Measurements from ENCODE around the gene SAP130.

Gene SAP130

GRCh38 chr2:128027278-128027800 is 520 bp downstream of the SAP130 start:
- CTCF ChIA-PET = no interaction called here
- POLR2A ChIA-PET = no interaction called here
- peak; percentile 98 for DNase-seq (ENCODE audit: extremely low spot score)
- TF ChIP-seq L3MBTL2 (conservative IDR thresholded peaks at IDR 0.05) (no peak), FOXK2 (IDR thresholded peaks at IDR 0.05) (no peak), SUZ12 (IDR thresholded peaks at IDR 0.05) (no peak), PKNOX1 (IDR thresholded peaks at IDR 0.05) (peak; percentile 29; the same call in 1 of the 2 replicates), FOXA1 (IDR thresholded peaks at IDR 0.05) (no peak), NFRKB (IDR thresholded peaks at IDR 0.05) (no peak), TARDBP (IDR thresholded peaks at IDR 0.05) (no peak)

GRCh38 chr2:128026448-128027277 is 1.2 kb downstream of the SAP130 start:
- CTCF ChIA-PET = no interaction called here
- no peak for TF ChIP-seq NFRKB (IDR thresholded peaks at IDR 0.05)
- no peak for TF ChIP-seq FOXK2 (IDR thresholded peaks at IDR 0.05)
- no peak for TF ChIP-seq ARNT (IDR thresholded peaks at IDR 0.05)
- TF ChIP-seq FOXA1 (IDR thresholded peaks at IDR 0.05) = no peak
- no peak for TF ChIP-seq ELF4 (IDR thresholded peaks at IDR 0.05)
- no peak for TF ChIP-seq SUZ12 (IDR thresholded peaks at IDR 0.05)
- no peak for TF ChIP-seq BHLHE40 (IDR thresholded peaks at IDR 0.05; ENCODE audit: borderline replicate concordance)
- TF ChIP-seq TARDBP (IDR thresholded peaks at IDR 0.05) = no peak
- TF ChIP-seq LEF1 (IDR thresholded peaks at IDR 0.05; ENCODE audit: borderline replicate concordance) = no peak
- no peak for TF ChIP-seq HDGF (IDR thresholded peaks at IDR 0.05; ENCODE audit: borderline replicate concordance)
- TF ChIP-seq SP1 (IDR thresholded peaks at IDR 0.05) = no peak
- no peak for TF ChIP-seq L3MBTL2 (conservative IDR thresholded peaks at IDR 0.05)
- no peak for TF ChIP-seq CTBP1 (IDR thresholded peaks at IDR 0.05; ENCODE audit: borderline replicate concordance)
- DNase-seq (ENCODE audit: extremely low spot score) = no peak
- POLR2A ChIA-PET = no interaction called here

- TF ChIP-seq SP1 (IDR thresholded peaks at IDR 0.05) (no peak), PKNOX1 (IDR thresholded peaks at IDR 0.05) (no peak), ZNF384 (IDR thresholded peaks at IDR 0.05) (no peak), ELF4 (IDR thresholded peaks at IDR 0.05) (no peak), CTBP1 (IDR thresholded peaks at IDR 0.05; ENCODE audit: borderline replicate concordance) (no peak), LEF1 (IDR thresholded peaks at IDR 0.05; ENCODE audit: borderline replicate concordance) (no peak), SUZ12 (IDR thresholded peaks at IDR 0.05) (no peak), L3MBTL2 (conservative IDR thresholded peaks at IDR 0.05) (no peak), HDGF (IDR thresholded peaks at IDR 0.05; ENCODE audit: borderline replicate concordance) (no peak), NFRKB (IDR thresholded peaks at IDR 0.05) (no peak)
- CTCF ChIA-PET = no interaction called here
- no peak for DNase-seq (ENCODE audit: extremely low spot score)
- POLR2A ChIA-PET = no interaction called here
Measured at GRCh38 chr2:128024816-128025215, 3.0 kb downstream of the SAP130 start.

- CTCF ChIA-PET = no interaction called here
- TF ChIP-seq ARNT (IDR thresholded peaks at IDR 0.05) (no peak), FOXK2 (IDR thresholded peaks at IDR 0.05) (no peak), L3MBTL2 (conservative IDR thresholded peaks at IDR 0.05) (no peak), TARDBP (IDR thresholded peaks at IDR 0.05) (no peak), HDGF (IDR thresholded peaks at IDR 0.05; ENCODE audit: borderline replicate concordance) (no peak), FOXA1 (IDR thresholded peaks at IDR 0.05) (no peak), BHLHE40 (IDR thresholded peaks at IDR 0.05; ENCODE audit: borderline replicate concordance) (no peak), PKNOX1 (IDR thresholded peaks at IDR 0.05) (no peak), FOXM1 (IDR thresholded peaks at IDR 0.05; ENCODE audit: borderline replicate concordance) (no peak)
- POLR2A ChIA-PET = no interaction called here
- no peak for DNase-seq (ENCODE audit: extremely low spot score)
Measured at GRCh38 chr2:128017561-128017960, 10.3 kb downstream of the SAP130 start.

- POLR2A ChIA-PET = no interaction called here
- CTCF ChIA-PET = no interaction called here
- no peak for DNase-seq (ENCODE audit: extremely low spot score)
- no peak for TF ChIP-seq ELF4 (IDR thresholded peaks at IDR 0.05)
- TF ChIP-seq TARDBP (IDR thresholded peaks at IDR 0.05) = no peak
Measured at GRCh38 chr2:128016620-128017019, 11.2 kb downstream of the SAP130 start.

GRCh38 chr2:128012698-128013097 is 15.2 kb downstream of the SAP130 start:
- no peak for TF ChIP-seq ARNT (IDR thresholded peaks at IDR 0.05)
- TF ChIP-seq CTBP1 (IDR thresholded peaks at IDR 0.05; ENCODE audit: borderline replicate concordance) = no peak
- no peak for TF ChIP-seq FOXK2 (IDR thresholded peaks at IDR 0.05)
- CTCF ChIA-PET = no interaction called here
- DNase-seq (ENCODE audit: extremely low spot score) = no peak
- POLR2A ChIA-PET = interaction anchor here (0.7 to 1.0 kb wide), 3 partner anchors 15 to 155 kb away, joined by 3 to 4 read pairs (median 3); partner anchors contain the start of gene SAP130
